PC-9 (cell line): Measurements from ENCODE around the gene GPC1.

Experiments used
- CTCF ChIP-seq: fragments of 200-600 bp; sonication (generic); conservative IDR thresholded peaks from 2 replicates; pipeline ENCODE4 v1.6.1; 2017; ENCODE audit warnings: mixed run types, antibody characterized with exemption, mild to moderate bottlenecking, moderate library complexity
- EZH2 ChIP-seq: fragments of 200-600 bp; sonication (generic); IDR thresholded peaks from 2 replicates; pipeline ENCODE4 v1.8.0; 2017; ENCODE audit warnings: antibody characterized with exemption, low read depth

GRCh38 chr2:240464514-240465241 is 29.2 kb downstream of the GPC1 start:
- TF ChIP-seq CTCF (no peak), EZH2 (no peak)
